Globus pallidus (tissue), 1 donor: ENCODE results near the gene PDLIM5.
"Not testable (repeated sequence)": the region's sequence is repeated elsewhere in the genome, so short reads cannot be mapped to it uniquely, and the experiment has no call there.

Experiments used
- DNase-seq: peaks from one replicate; pipeline ENCODE4 v3.0.0-alpha.2; 2015; ENCODE audit warnings: low spot score

PDLIM5 gene

DNA sequence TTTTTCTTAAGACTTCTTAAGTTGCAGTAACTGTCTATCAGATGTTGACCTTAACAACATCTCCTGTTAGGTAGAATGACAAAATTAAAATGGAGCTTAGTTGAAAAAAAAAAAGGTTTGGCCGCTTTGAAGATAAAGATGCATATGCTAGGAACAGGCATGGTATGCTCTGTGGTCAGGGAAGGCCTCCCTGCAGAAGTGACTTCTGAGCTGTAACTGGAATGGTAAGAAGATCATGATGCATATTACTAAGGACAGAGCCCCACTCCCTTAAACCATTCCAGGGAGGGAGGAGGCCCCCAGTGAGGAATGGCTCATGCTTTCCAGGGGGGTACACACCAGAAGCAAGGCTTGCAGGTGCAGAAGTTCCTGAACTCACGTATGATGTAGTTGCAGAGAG is 43.7 kb downstream of the PDLIM5 start:
- no peak for DNase-seq

GRCh38 chr4:94497690-94498089 is 45.9 kb downstream of the PDLIM5 start:
- no peak for DNase-seq

- no peak for DNase-seq
These were observed 46.8 kb downstream of the PDLIM5 start for GRCh38 chr4:94498502-94498901.

DNA sequence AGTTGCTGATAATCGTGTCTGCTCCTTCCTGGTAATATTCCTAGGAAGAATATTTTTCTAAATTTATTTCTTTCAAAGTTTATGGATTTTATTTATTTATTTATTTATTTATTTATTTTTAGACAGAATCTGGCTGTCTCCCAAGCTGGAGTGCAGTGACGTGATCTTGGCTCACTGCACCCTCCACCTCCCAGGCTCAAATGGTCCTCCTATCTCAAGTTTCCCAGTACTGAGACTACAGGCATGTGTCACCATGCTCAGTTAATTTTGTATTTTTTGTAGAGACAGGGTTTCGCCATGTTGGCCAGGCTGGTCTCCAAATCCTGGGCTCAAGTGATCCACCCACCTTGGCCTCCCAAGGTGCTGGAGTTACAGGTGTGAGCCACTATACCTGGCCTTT is 48.9 kb downstream of the PDLIM5 start:
- no peak for DNase-seq

DNA sequence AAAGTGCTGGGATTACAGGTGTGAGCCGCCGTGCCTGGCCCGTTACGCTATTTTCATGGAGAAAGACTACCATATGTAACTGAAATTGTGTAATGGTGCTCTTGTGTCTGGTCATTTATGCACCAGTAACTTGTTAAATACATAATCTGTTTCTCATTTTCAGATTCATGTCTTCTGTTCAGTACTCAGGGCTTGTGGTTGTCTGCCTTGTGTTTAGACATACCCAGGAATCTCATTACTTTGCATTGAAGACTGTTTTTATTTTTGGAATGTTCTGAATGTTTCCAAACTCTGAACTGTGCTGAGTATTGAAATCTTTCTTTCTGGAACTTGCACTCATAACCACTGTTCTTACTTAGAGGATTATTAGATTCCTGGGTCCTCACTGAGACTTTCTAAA is 52.8 kb downstream of the PDLIM5 start:
- DNase-seq: no peak

- no peak for DNase-seq
These were observed 55.1 kb downstream of the PDLIM5 start for GRCh38 chr4:94506822-94507221.

- no peak for DNase-seq
These were observed 55.5 kb downstream of the PDLIM5 start for GRCh38 chr4:94507281-94507680.

GRCh38 chr4:94507708-94508107 is 56.0 kb downstream of the PDLIM5 start:
- no peak for DNase-seq

DNA sequence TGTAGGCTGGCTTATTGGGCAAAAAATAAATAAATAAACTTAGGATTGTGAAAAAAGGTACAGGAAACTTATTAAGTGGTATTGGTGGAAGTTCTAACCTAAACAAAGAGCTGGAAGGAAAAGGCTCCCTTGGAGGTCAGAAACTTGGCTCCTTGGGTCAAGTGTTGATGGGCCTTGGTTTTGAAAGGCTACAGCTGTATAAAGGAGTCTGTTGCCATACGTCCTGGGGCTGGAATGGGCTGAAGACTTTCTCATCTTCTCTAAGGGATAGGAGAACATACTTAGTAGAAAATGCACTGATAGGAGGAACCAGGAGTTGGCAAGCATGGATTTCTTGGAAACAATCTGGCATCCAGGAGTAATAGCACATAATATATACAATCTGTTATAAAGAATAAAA is 56.6 kb downstream of the PDLIM5 start:
- no peak for DNase-seq

DNA sequence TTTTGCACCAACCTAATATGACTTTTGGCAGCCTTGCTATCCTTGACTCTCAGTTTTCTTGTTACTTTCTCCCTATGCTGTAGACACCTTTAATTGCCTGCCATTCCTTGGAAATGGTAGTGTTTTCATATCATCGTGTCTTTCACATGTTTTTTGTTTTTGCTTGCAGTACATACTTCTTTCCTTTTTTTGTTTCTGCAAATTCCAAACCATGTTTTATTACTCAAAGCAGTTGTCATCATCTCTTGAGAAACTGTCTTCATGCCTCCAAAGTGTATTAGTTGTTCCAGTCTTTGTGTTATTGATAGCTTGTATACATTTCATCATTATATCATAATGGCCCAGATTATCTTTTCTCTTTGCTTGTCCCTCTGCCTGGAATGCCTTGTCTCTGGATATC is 57.1 kb downstream of the PDLIM5 start:
- no peak for DNase-seq

- DNase-seq: no peak
These were observed 59.8 kb downstream of the PDLIM5 start for GRCh38 chr4:94511591-94511990.

- DNase-seq: not testable (repeated sequence)
These were observed 61.8 kb downstream of the PDLIM5 start for GRCh38 chr4:94513532-94513931.

- no peak for DNase-seq
These were observed 63.6 kb downstream of the PDLIM5 start for GRCh38 chr4:94515365-94515764.

DNA sequence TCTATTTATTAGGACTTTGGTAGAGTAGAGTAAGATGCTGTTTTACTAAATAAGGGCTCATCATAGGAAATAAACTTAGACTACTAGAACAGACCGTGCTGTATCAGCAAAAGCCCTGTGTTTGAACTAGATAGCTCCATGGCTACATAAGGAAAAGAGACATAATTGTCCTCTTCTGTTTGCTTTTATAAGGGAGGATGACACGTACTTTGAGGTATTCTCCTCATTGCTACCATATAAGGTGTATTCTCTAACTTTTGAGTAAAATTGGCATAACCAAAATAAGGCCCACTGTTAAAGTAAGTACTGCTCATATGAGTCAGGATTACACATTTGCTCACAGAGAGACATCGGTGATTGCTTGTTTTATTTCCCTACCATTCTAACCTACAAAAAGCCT is 64.3 kb downstream of the PDLIM5 start:
- no peak for DNase-seq

DNA sequence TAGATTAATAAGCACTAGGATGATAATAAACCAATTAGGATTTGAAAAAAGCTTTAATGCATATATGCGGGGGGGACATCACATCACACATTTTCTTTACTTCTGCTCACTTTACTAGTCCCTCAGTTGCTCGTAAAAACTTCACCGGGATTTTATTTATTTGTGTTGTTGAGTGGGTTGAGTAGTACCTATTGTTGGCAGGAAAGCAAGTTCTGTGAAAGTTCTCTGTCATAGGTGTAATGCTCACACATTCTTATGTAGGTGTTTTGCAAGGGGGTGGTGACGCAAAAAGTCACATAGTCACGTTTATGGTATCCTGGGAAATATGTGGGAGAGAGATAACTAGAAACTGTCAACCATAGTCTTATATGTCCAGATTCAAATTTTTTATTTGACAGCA is 65.3 kb downstream of the PDLIM5 start:
- no peak for DNase-seq

DNA sequence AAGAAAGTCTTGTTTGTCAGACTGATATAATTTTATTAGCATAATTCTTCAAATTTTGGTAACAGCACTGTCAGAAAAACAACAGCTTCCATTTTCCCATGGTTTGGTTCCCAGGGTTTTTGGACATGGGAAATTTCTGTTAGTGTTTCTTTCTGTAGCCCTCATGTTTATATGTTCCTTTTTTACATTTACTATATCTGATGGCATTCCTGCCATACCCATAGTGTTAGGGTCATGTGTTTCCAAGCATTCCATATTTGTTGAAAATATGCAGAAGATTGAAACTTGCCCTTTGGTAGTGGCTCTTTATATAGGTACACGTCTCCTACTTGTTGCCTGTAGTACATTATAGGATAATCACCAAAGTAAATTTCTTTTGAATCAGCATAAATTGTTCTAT is 65.8 kb downstream of the PDLIM5 start:
- DNase-seq: no peak

DNA sequence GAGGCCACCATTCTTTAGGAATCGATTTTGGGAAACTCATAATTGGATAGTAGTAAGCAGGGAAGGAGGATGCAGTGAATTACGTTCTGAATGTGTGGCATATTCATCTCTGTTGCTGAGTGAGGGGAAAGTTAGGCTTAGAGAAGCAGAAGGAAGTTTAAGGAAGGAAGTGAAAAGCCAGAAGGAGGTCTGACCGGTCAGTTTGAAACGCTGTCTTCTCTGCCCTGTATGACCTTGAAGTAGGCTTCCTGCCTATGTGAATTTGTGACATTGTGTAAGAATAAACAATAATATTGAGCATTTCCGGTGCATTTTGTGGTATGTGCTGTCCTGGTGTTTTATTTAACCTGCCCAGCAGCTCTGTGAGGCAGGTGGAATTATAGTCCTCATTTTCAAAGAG is 67.3 kb downstream of the PDLIM5 start:
- DNase-seq: no peak

- no peak for DNase-seq
These were observed 68.4 kb downstream of the PDLIM5 start for GRCh38 chr4:94519925-94520789.

GRCh38 chr4:94523033-94523580 is 71.4 kb downstream of the PDLIM5 start:
- no peak for DNase-seq

- no peak for DNase-seq
These were observed 71.9 kb downstream of the PDLIM5 start for GRCh38 chr4:94523617-94524016.

GRCh38 chr4:94525993-94526728 is 74.4 kb downstream of the PDLIM5 start:
- DNase-seq: no peak

DNA sequence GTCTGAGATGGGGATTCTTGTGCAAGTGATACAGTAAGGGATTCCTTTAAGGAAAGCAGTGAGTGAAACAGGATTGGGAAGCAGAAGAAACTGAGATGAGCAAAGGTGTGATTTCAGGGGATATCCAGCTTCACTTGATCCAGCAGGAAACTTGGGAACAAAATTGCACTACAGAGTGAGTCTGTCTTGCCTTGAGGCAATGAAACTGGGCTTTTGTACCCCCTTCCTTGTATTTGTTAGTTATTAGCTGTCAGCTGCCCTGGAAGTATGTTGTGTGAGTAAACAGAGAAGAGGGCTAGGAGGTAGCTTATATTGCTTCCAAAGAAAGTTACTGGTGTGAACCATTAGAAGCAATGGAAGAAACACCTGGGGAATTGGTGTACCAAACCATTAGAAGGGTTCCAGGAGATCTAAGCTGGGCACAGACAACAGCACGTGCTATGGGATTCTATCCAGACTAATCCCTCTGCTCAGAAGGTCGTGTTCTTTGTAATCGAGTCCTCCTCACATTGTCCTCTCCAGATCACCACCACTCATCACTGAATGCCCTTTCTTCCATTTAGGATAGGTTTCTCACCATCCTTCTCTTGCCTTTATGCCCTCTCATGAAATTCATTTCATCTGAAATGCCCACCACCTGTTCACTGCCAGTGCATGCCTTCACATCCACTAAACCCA is 76.0 kb downstream of the PDLIM5 start:
- no peak for DNase-seq
